ENCODE results near the gene SNTA1. TPM values are rescaled to one million over a fixed set of nuclear protein-coding genes. Genes with fewer than 3 reads are reported as not detected.

The SNTA1 gene
- polyA plus RNA-seq, 1 of the 3 experiments (the other 2 are of a cell fraction) = 11.2 TPM

DNA sequence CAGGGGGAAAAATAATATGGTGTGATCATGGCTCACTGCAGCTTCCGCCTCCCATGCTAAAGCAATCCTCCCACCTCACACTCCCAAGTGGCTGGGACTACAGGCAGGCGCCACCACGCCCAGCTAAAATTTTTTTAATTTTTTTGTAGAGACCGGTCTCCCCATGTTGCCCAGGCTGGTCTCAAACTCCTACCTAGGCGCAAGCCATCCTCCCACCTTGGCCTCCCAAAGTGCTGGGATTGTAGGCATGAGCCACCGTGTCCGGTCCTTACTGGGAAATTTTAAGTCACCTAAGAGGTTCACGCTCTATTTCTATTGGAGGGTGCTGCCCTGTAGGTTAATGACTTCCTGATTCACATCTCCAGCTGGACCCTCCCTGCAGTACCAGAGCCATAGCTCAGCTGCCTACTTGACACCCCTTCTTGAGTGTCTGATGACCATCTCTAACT, 41.6 kb downstream of the SNTA1 start:
- CTCF ChIA-PET = interaction anchor here (0.8 to 2.3 kb wide), 6 partner anchors 8 to 266 kb away, joined by 3 to 11 read pairs (median 4); no protein-coding TSS in a partner anchor
- DNase-seq = no peak
- no peaks in the 10 kb centered on the region for H3K9me2 ChIP-seq
- H3K9me3 ChIP-seq = no peaks in the 10 kb centered on the region
- H3F3A ChIP-seq (replicated peaks; ENCODE audit: insufficient read depth) = no peaks in the 10 kb centered on the region
- H3K27ac ChIP-seq (ENCODE audit: low read depth in 2 of 2, low read length in 1 of 2) = no peak overlapping the region; a peak in 1 of 4 replicates
- TF ChIP-seq, protein P1, sequence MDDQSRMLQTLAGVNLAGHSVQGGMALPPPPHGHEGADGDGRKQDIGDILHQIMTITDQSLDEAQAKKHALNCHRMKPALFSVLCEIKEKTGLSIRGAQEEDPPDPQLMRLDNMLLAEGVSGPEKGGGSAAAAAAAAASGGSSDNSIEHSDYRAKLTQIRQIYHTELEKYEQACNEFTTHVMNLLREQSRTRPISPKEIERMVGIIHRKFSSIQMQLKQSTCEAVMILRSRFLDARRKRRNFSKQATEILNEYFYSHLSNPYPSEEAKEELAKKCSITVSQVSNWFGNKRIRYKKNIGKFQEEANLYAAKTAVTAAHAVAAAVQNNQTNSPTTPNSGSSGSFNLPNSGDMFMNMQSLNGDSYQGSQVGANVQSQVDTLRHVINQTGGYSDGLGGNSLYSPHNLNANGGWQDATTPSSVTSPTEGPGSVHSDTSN (IDR thresholded peaks at IDR 0.05) = no peak
- TF ChIP-seq FOXJ3 (CRISPR knock-in tag; IDR thresholded peaks at IDR 0.05) = no peak
- TF ChIP-seq RAD21 (IDR thresholded peaks at IDR 0.05; ENCODE audit: low read length) = no peak
- no peak for TF ChIP-seq TAF1 (IDR thresholded peaks at IDR 0.05; ENCODE audit: borderline replicate concordance, low read depth, low read length)
- TF ChIP-seq CHD2 (IDR thresholded peaks at IDR 0.05; ENCODE audit: low read length, partially characterized antibody) = no peak
- peak overlapping the region; percentile 96 for H3K4me2 ChIP-seq
- peaks cover 44% of the 10 kb centered on the region for H3K79me2 ChIP-seq (ENCODE audit: insufficient read depth)
- peak overlapping the region; percentile 79 to 92 for H3K4me3 ChIP-seq (ENCODE audit: low read depth in 2 of 2, low read length in 1 of 2)
- no peaks in the 10 kb centered on the region for H4K20me1 ChIP-seq (ENCODE audit: insufficient read depth)
- peak overlapping the region; percentile 82 for H3K9ac ChIP-seq
- H3K36me3 ChIP-seq (replicated peaks in 1 of 2; ENCODE audit: control insufficient read depth in 1 of 2, insufficient read depth in 2 of 2, low read length in 1 of 2) = peaks cover 0 to 4% of the 10 kb centered on the region in 2 experiments
- H2AFZ ChIP-seq (ENCODE audit: low read depth) = peak overlapping the region; percentile 90
- WGBS (ENCODE audit: low lambda C conversion rate) = 50% methylated on average over 8 of the region's 8 CpGs
- H3K27me3 ChIP-seq (ENCODE audit: insufficient read depth) = no peaks in the 10 kb centered on the region
- H3K4me1 ChIP-seq (ENCODE audit: control insufficient read depth in 1 of 2, insufficient read depth in 2 of 2, low read depth in 1 of 2, low read length in 1 of 2) = peaks cover 7 to 15% of the 10 kb centered on the region in 2 experiments; a peak in 2 of 4 replicates
- POLR2A ChIA-PET = interaction anchor here (1.0 to 1.3 kb wide), 3 partner anchors 43 to 262 kb away, joined by 3 to 8 read pairs (median 5); no protein-coding TSS in a partner anchor

DNA sequence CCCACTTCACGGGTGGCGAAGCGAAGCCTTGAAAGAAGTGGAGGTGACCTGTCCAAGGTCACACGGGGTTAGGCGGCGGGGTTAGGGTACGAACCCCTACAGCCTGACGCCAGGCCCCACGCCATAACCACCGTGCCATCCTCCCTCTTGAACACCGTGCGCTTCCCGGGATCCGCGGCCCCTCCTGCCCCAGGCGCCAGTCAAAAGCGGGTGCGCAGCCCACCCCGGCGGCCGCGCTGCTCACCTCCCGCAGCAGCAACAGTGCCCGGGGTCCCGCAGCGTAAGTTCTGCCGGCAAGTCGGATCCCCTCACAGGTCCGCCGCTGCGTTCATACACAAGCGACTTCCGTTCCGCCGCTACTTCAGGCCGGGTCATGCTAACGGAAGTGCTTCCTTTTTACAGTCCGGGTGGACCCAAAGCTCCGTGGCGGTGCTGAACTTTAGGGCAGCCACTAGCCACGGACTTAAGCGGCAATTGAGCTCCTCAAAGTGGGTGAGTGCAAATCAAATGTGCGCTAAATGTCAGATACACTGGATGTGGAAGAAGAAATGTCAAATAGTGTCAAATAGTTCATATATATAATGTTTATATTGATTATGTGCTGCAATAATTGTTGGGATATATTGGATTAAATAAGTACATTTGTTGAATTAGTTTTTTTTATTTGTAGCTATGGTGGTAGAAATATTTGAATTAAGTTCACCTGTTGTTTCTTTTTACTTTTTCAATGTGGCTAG, 42.2 kb downstream of the SNTA1 start, which contains the start of gene CDK5RAP1:
TSS of gene CDK5RAP1 (minus strand) at position 336 of the 737 bp plus-strand sequence. CDS start 4,455 bp downstream, outside the sequence.
- Histone ChIP-seq H3F3A (replicated peaks; ENCODE audit: insufficient read depth) (no peaks in the 10 kb centered on the region), H3K9ac (peak within 1 kb of the TSS; percentile 82), H4K20me1 (ENCODE audit: insufficient read depth) (no peaks in the 10 kb centered on the region), H3K4me3 (ENCODE audit: low read depth in 2 of 2, low read length in 1 of 2) (peak within 1 kb of the TSS; percentile 79 to 92), H3K4me2 (peak within 1 kb of the TSS; percentile 96), H3K9me3 (no peaks in the 10 kb centered on the region), H2AFZ (ENCODE audit: low read depth) (peak within 1 kb of the TSS; percentile 90), H3K9me2 (no peaks in the 10 kb centered on the region), H3K4me1 (ENCODE audit: control insufficient read depth in 1 of 2, insufficient read depth in 2 of 2, low read depth in 1 of 2, low read length in 1 of 2) (peaks cover 7 to 15% of the 10 kb centered on the region in 2 experiments; a peak in 2 of 4 replicates), H3K27ac (ENCODE audit: low read depth in 2 of 2, low read length in 1 of 2) (peak within 1 kb of the TSS; percentile 41 to 44; a peak in 2 of 4 replicates), H3K36me3 (replicated peaks in 1 of 2; ENCODE audit: control insufficient read depth in 1 of 2, insufficient read depth in 2 of 2, low read length in 1 of 2) (peaks cover 0 to 3% of the 10 kb centered on the region in 2 experiments), H3K27me3 (ENCODE audit: insufficient read depth) (no peaks in the 10 kb centered on the region), H3K79me2 (ENCODE audit: insufficient read depth) (peaks cover 49% of the 10 kb centered on the region)
- WGBS (ENCODE audit: low lambda C conversion rate) = 1% methylated on average over 21 of the region's 43 CpGs
- ChIA-PET POLR2A (interaction anchor here (0.7 to 1.3 kb wide), 5 partner anchors 42 to 263 kb away, joined by 3 to 8 read pairs (median 3); partner anchors contain the start of gene SNTA1), CTCF (interaction anchor here (0.8 to 2.3 kb wide), 8 partner anchors 9 to 267 kb away, joined by 3 to 11 read pairs (median 3); no protein-coding TSS in a partner anchor)
- peak; percentile 91 for DNase-seq
- TF ChIP-seq, protein P2, sequence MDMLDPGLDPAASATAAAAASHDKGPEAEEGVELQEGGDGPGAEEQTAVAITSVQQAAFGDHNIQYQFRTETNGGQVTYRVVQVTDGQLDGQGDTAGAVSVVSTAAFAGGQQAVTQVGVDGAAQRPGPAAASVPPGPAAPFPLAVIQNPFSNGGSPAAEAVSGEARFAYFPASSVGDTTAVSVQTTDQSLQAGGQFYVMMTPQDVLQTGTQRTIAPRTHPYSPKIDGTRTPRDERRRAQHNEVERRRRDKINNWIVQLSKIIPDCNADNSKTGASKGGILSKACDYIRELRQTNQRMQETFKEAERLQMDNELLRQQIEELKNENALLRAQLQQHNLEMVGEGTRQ (IDR thresholded peaks at IDR 0.05; ENCODE audit: borderline replicate concordance, low read depth, low read length) = no peak
- TF ChIP-seq SIN3A (IDR thresholded peaks at IDR 0.05; ENCODE audit: borderline replicate concordance, low read depth, low read length) (peak; percentile 90; the same call in 1 of the 2 replicates), JUND (IDR thresholded peaks at IDR 0.05) (no peak), NRF1 (IDR thresholded peaks at IDR 0.05; ENCODE audit: low read depth, low read length) (no peak), RAD21 (IDR thresholded peaks at IDR 0.05; ENCODE audit: low read length) (no peak; the same call in 1 of the 2 replicates), YY1 (IDR thresholded peaks at IDR 0.05; ENCODE audit: low read depth) (peak; percentile 81), RXRA (IDR thresholded peaks at IDR 0.05; ENCODE audit: borderline replicate concordance, low read depth) (no peak), TEAD4 (IDR thresholded peaks at IDR 0.05; ENCODE audit: borderline replicate concordance, insufficient read depth) (no peak), GABPA (IDR thresholded peaks at IDR 0.05; ENCODE audit: low read depth) (peak; percentile 100), MEF2A (IDR thresholded peaks at IDR 0.05; ENCODE audit: borderline replicate concordance, low read depth) (no peak), TCF12 (IDR thresholded peaks at IDR 0.05) (0 out of 2 replicates have a peak, but pooled peaks have one; percentile 36), SMC3 (IDR thresholded peaks at IDR 0.05; ENCODE audit: low read depth, low read length) (peak; percentile 4; the same call in 1 of the 2 replicates), POLR2AphosphoS5 (IDR thresholded peaks at IDR 0.05; ENCODE audit: low read depth, low read length) (peak; percentile 88), FOSL2 (IDR thresholded peaks at IDR 0.05; ENCODE audit: borderline replicate concordance, low read depth) (peak; percentile 11; the same call in 1 of the 2 replicates)
- TF ChIP-seq, protein P3, sequence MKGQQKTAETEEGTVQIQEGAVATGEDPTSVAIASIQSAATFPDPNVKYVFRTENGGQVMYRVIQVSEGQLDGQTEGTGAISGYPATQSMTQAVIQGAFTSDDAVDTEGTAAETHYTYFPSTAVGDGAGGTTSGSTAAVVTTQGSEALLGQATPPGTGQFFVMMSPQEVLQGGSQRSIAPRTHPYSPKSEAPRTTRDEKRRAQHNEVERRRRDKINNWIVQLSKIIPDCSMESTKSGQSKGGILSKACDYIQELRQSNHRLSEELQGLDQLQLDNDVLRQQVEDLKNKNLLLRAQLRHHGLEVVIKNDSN (IDR thresholded peaks at IDR 0.05; ENCODE audit: borderline replicate concordance, low read depth) = peak; percentile 68; the same call in 1 of the 2 replicates
- TF ChIP-seq, protein P4, sequence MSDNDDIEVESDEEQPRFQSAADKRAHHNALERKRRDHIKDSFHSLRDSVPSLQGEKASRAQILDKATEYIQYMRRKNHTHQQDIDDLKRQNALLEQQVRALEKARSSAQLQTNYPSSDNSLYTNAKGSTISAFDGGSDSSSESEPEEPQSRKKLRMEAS (IDR thresholded peaks at IDR 0.05; ENCODE audit: low read depth) = peak; percentile 92
- TF ChIP-seq, protein P1 (IDR thresholded peaks at IDR 0.05) = peak; percentile 58

All from SK-N-SH (cell line).